T-helper 9 cell (primary cell): ENCODE data around the gene STARD7.
"Not testable (repeated sequence)": the region's sequence is repeated elsewhere in the genome, so short reads cannot be mapped to it uniquely, and the experiment has no call there.

Experiments used
- DNase-seq: peaks from one replicate; pipeline ENCODE4 v3.0.0-alpha.2; 2020

STARD7 gene

DNA sequence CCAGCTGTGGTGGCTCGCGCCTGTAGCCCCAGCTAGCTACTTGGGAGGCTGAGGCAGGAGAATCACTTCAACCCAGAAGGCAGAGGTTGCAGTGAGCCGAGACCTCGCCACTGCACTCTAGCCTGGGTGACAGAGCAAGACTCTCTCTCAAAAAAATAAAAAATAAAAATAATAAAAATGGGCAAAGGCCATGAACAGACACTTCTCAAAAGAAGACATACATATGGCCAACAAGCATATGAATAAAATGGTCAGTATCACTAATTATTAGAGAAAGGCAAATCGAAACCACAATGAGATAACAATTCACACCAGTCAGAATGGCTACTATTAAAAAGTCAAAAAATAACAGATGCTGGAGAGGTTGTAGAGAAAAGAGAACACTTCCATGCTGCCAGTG lies 48.3 kb downstream of the STARD7 start:
- DNase-seq: not testable (repeated sequence)

DNA sequence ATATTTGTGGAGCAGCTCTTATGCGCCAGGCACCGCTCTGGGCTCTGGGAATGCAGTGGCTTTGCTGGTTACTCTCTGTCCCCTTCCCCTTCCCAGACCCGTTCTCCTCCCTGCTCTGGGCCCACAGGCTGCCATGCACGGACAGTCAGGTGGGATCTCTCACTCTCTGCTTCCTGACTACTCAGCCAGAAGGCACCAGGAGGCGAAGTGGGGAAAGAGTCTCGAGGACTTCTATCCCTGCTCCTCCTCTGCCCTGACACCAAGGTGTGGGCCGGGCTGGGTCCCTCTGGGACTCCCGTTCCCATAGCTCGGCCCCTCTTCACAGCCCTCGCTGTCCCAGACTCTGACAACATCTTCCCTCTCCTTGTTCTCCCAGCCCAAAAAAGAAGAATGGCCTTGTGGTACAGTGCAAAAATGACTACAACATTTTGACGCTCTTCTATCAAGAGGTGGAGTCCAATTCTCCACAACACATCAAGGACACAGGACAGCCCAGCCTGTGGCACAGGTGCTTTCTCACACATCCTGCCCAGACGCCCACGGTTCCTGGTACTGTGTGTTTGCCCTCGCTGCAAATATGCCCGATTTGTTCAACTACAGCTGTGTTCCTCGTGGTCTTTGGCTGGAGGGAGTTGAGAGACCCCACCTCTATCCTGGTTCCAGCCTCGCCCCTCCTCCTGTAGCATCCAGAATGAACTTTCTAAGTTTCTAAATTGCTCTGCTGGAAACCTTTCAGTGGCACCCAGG lies 49.4 kb downstream of the STARD7 start:
- no peak for DNase-seq

DNA sequence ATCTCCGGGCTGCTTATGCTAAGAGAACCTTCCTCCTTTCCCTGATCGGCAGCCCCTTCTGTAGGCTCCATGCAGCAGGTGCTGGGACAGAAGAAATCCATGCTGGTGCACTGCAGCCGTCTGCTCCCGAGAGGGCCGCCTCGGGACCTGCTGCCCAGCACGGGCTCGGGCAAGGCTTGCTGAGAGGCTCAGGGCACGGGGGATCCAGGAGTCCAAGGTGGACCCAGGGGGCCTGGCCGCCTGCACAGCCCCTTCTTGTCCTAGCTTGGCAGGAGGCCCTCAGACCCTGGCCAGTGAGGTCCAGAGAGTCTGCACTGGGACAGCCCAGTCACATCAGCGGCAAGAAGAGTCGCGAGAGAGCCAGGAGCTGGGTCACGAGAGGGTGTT lies 50.1 kb downstream of the STARD7 start:
- no peak for DNase-seq

DNA sequence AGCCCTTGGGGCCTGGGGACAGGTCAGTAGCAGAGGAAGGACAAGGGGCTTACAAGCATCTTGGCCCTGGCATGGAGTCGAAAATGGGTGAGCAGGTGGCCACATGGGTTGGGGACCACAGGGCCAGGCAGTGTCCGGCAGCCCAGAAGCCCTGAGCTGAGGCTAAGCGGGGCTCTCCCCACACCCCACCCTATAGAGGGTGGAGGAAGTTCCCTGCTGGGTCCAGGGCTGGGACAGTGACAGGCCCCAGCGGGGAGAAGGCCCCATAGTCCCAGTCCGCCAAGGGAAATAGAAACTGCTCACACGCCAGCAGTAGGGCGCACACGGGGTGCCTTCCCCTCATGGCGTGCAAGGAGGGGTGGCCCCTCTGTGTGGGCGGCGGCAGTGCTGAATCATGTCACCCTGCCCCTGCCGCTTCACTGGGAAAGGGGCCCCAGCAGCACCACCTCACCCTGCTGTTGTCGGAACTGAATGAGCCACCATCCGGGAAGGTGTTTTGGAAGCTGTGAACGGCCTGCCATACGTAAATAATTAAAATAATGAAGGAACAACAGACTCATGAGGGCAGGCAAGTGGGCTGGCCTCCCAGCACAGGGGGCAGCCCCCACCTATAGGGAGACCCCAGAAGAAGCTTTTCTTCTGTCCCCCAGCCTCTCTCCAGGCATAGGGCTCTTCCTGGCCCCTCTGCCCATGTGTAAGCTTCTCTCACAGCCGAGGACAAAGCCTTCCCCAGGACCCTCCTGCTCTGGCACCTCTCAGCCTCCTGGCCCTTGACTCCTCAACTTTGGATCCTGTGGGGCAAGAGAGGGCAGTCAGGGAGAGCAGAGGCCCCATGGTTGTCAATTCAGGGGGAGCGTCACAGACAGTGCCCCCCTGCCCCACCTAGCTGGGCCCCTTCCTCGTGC lies 50.7 kb downstream of the STARD7 start:
- DNase-seq: peak; percentile 49

DNA sequence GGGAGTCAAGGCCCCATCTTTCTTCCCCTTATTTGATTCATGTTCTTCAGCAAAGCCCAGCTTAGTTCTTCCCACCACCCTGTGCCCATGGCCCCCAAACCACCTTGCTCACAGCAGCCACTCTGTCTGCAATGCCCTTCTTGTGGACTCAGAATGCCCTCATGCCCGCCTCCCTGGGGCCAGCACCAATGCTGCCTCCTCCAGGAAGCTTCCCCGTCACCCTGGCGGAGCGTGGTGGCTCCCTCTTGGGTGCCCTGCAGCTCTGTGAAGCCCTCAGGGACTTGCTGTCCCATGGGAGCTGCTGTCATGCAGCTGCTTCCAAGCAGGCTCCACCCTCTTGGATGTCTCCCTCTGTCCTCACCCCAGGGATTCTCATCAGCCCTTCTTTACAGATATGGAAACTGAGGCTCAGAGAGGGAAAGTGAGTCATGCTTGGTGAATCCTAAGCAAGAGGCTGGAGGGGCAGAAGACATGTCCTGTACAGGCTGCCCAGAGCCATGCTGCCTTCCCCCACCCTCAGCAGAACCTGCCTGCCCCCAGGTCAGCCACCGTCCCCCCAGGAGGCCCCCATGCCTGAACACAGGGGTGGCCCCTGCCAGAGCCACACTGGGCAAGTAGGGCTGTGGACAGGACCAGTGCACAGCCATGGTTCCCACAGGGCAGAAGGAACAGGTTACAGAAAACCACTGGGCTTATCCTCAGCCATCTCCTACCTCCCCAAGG lies 51.5 kb downstream of the STARD7 start:
- DNase-seq: no peak

DNA sequence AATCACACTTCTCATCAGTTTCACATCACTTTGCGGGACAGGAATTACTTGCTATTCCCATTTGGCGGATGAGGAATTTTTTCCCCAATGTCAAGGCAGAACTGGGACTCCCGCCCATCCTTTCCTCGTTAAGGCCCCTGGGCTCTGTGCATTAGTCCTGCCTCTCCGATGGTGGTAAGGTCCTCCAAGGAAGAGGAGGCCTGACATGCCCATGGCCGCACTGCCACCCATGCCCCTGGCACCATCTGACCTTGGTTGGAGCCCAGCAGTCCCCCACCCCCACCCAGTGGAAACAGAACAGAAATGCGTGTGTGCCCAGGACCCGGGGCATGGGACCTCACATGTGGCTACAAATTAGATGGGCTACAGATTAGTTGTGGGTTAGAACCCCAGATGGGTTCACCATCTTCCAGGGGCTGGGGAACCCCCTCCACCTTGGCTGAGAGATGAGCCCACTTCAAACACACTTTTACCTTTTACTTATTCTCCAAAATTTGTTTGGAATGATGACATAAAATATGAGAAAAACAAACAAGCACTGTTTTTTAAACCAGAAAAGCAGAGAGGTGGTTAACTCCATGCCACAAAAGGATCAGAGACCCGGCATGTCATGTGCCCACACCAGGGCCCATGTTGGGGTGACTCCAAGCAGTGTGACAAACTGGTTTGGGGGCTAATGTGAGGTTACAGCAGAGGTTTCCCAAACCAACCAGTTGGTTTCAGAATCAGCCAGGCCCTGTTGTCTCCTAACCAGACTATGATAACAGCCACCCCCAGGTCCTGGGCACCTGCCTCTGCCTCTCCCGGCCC lies 52.4 kb downstream of the STARD7 start:
- DNase-seq: no peak

DNA sequence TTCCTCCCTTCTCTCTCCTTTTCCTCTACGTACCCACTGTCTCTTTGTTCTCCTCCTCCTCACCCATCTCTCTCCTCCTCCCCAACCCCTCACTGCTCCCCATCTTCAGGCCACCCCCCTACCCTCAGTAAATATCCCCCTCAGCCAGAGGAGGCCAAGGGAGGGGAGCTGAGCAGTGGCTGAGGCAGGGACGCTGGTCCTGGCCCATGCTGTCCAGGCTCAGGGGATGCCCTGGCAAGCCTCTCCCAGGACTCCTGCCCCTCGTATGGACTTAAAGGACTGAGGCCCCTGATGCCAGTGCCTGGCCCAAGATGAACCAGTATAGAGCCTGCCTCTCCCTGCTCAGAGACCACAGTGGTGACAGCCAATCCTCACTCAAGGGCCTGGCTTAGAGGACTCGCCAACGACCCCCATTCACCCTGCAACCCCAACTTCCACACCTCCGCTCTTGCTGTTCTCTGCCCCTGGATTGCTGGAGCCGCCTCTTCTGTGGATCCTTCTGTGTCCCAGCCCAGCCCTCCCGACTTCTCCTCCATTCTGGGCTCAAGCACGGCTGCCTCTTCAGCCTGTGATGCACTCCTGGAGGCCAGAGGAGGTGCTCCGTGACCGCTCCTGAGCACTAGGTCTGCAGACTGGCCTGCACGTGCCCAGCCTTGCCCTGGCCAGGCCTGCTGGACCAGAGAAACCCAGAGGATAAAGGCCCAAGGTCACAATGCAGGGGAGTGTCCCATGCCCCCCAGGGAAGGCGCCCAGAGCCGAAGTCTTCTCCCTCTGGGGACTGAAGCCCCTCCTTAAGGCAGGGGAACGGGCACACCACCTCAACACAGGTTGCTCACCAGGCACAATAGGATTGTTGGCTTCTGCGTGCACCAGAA lies 53.9 kb downstream of the STARD7 start:
- no peak for DNase-seq

DNA sequence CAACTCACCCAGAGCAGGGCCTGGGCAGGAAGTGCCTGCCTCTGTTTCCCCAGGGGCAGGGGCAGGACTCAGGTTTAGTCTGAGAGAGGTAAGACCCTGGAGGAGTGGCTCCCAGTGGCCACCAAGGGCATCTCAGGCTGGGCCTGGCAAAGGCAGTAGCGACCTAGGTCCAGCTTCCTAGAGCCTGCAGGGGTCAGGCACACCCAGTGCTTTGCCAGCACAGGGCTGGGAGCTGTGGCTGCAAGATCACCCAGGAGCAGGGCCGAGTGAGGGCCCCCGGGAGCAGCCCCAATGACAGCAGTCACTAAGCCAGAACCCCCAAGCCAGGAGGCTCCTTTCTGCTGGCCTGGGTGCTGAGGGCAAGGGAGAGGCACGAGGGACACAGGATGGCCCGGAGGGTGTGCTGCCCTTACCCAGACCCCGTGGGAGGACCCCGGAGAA lies 54.6 kb downstream of the STARD7 start:
- no peak for DNase-seq

DNA sequence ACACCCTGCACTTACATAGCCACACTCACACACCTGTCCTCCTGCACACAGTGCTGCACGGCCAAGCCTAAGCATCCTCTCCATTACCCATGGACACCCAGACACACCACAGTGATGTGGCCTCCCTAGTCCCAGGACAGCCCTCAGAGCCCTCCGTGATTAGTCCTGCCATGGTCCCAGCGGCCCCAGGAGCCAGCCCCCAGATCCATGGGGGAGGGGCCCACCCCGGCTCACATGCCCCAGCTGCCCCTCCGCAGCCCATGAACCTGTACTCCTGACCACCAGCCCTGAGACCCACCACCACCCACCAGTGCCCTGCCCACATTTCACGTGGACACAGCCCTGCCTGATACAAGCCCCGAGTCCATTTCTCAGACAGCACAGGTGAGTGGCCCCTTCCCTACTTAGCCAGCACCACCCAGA lies 55.3 kb downstream of the STARD7 start:
- no peak for DNase-seq

DNA sequence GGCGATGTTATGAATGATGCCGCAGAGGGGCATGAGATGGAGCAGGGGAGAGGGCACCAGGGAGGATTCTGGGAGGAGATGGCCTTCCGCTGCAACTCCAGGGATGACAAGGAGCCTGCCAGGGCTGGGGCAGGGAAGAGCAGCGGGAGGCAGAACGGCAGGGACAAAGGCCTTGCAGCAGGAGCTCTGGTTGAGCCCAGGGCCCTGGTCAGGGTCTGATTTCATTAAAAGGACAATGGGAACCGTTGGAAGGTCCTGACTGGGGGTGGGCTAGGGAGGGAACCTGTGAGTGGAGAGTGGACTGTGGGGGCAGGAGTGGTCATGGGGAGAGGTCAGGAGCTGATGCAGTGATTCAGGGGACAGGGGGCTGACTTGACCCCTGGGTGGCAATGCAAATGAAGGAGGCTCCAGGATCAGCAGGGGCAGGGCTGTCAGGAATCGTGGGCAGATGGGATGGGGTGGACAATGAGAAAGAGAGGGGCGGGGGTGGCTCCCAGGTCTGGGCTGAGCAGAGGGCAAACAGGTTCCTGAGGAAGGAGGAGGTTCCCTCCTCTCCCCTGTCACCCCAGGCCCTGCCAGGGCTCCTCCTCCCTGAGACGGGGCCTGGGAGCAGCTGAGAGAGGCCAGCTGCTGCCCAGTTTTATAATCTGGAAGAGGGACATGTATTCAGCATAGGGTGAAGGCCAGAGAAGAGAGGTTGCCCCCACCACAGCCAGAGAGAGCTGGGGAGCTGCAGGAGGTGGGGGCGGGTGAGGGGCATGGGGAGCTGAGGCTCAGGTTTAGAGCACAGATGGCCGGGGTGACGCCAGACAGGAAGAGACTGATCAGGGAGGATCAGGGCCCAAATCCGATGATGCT lies 56.1 kb downstream of the STARD7 start:
- DNase-seq: no peak

DNA sequence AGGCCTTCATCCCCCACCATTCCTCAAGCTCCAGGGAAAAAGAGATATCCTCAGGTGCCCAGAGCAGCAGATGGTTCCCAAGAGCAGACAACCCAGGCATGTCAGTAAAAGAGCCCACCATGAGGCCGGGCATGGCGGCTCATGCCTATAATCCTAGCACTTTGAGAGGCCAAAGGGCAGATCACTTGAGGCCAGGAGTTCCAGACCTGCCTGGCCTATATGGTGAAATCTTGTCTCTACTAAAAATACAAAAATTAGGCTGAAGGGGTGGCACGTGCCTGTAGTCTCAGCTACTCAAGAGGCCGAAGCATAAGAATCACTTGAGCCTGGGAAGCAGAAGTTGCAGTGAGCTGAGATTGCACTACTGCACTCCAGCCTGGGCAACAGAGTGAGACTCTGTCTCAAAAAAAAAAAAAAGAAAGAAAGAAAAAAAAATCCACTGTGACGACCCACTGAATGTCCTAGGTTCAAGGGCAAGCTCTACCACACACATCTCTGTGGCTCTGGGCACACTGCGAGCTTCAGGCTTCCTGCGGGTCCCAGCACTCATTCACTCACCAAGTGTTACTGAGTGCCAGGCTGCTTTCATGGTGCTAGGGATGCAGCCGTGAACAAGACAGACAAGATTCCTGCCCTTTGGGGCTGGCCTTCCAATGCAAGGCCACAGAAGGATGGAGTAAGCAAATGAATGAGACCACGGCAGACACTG lies 56.9 kb downstream of the STARD7 start:
- no peak for DNase-seq

DNA sequence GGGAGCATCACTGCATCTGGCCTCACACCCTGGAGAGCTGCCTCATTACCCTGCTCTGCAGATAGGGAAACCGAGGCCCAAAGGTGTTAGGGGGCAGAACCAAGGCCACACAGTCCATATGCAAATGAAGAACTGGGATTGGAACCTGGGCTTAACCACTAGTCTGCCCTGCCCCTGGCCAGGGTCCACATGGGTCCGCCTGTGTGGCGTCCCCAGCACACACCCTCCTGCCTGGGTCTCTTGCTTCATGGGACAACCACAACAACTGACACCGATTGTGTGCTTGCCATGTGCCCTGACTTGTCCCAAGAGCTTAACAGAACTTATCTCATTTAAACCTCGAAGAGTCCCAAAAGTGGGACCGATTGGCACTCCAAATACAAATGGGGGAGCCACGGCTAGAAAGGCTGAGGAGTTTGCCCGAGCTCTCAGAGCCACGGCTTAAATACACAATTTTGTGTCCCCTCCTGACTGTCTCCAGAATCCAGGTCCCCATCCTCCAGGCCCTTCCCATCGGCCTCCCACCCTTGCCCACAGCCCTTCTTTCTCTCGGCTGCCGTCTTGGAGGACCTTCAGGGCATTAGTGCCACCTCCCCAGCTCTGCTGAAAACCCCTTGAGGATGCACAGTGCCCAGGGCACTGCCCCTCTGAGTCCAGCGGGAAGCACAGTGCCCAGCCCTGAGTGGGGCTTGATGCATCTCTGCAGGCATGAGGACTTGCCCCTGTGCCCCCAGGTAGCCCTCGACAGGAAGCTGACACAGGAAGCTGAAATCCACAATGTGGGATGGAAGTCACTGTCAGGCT lies 57.6 kb downstream of the STARD7 start:
- no peak for DNase-seq

DNA sequence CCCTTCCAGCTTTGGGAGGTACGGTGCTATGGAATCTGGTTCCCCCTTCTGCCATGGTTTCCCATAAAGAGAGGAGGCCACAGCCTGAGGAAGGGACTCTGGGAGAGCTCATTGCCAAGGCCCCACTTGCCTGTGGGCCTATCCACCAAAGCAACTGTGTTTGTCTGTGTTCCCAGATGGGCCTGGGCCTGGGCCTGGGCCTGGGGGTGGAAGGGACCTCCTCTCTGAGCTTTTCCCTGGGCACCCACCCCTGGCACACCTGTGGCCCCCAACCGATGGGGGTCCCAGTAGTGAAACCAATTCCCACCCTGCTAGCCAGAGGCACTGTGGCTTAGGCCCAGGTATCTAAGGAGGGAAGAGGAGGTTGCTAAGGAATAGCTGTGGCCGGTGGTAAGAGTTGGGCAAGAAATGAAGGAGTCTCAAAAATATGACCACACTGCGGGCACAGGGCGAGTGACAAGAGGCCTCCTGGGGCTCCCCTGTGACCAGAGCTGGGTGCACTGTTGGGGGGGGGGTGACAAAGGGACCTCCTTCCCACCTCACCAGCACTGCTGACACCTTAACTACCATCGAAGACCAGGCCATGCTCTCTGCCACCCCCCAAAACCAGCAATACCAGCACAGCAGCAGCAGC lies 58.5 kb downstream of the STARD7 start:
- no peak for DNase-seq

DNA sequence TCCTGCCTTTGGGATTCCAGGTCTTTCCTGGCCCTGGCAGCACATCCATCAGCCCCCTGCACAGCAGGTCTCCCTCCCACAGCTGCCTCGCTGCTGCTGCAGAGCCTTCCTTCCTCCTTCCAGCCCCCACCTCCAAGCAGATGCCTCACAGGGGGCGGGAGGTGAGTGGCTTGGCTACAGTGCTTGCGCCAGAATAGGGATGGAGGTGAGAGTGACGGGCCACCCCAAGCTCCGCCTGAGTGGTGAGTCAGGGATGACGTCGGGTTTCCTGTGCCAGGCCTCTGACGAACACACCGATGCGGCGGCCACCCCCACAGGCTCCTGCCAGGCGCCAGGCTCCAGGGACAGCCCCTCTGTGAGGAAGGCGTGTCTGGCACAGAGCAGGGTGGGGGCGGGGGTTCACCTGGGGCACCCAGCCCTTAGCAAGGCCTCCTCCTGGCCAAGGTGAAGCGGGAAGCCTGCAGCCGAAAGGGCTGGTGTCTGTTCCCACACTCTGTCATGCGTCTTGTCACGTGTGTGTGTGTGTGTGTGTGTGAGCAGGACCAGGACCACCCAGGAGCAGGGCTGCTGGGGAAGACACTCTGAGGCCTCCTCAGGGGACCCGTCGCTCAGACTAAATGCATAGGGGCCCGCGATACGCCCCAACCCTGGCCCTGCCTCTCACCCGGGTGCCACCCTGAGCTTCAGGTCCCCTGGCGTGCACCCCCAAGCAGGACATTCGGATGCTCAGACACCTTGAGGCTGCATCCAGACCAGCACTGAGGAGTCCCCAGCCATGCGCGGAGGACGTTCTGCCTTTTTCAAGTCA lies 60.0 kb downstream of the STARD7 start:
- peak; percentile 95 for DNase-seq

DNA sequence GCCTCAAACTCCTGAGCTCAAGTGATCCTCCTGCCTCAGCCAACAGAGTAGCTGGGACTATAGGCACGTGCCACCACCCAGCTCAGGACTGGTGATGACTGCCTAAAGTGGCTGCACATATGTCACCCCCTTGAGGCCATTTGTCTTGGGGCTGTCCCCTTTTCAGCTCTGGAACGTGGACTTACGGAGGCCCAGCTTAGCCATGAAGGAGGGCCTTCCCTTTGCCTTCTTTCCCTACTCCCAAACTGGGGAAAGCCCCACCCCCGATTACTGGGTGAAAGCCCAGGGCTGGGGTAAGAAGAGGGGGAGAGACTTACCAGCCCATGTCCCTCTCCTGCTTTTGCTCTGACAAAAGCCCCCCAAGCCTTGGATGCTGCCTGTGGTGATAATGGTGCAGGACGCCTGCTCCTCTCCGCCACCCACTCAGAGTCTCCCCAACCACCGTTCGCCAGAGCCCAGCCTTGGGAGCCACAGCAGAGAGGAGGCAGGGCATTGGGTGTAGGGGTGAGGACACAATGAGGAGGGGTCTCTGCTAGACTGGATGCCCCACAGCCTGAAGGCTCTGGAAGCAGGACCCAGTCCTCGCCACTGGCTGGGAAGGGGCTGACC lies 60.9 kb downstream of the STARD7 start:
- no peak for DNase-seq

DNA sequence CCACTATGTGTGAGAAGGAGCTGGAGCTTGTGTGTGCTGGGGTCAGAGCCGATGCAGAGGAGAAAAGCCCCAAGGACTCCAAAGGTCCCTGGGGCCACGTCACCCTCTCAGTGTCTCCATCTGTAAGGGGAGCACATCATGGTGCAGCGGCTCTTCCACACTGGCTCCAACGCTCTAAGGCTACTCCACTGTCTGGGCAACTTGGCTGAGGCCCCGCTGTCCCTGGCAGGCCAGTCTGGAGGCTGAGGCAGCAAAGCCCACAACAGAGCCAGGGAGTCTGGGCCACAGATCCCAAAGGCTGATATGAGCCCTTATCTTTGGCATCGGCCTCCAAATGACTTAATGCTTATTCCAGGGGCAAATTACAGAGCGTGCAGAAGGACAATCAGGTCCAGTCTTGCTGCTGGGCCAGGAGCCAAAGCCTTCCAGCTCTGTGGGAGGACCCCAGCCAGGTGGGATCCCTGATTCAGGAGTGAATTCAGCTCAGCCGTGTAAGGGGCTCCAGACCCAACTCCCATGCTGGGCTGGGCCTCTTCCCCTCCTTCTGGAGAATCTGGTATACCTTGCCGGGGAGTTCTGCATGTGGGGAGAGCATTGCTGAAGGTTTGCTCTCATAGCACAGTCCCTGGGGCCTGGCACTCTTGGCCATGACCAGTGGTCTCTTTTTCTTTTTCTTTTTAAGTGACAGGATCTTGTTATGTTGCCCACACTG lies 61.6 kb downstream of the STARD7 start:
- peak; percentile 25 for DNase-seq
